ENCODE results near the gene APCDD1L.

DNA sequence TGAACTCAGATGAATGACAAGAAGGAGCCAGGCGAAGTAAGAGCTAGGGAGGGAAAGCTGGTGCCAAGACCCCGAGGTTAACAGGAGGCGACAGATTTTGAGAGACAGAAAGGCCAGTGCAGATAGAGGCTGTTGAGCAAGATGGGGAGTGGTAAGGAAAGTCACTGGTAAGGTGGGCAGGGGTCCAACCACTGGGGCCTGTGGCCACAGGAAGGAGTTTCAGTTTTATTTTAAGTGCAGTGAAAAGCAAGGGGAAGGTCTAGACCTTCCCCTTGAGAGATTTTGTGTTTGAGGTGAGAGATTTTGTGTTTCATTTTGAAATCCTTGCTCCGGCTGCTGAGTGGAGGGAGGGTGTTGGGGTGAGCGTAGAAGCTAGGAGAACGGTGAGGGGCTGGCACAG, 41.8 kb upstream of the APCDD1L start:
- TF ChIP-seq, protein P1, sequence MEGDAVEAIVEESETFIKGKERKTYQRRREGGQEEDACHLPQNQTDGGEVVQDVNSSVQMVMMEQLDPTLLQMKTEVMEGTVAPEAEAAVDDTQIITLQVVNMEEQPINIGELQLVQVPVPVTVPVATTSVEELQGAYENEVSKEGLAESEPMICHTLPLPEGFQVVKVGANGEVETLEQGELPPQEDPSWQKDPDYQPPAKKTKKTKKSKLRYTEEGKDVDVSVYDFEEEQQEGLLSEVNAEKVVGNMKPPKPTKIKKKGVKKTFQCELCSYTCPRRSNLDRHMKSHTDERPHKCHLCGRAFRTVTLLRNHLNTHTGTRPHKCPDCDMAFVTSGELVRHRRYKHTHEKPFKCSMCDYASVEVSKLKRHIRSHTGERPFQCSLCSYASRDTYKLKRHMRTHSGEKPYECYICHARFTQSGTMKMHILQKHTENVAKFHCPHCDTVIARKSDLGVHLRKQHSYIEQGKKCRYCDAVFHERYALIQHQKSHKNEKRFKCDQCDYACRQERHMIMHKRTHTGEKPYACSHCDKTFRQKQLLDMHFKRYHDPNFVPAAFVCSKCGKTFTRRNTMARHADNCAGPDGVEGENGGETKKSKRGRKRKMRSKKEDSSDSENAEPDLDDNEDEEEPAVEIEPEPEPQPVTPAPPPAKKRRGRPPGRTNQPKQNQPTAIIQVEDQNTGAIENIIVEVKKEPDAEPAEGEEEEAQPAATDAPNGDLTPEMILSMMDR (IDR thresholded peaks at IDR 0.05): no peak
- TF ChIP-seq POLR2A (IDR thresholded peaks at IDR 0.05): no peak

Measured in uterus (tissue), 2 donors.